Activated T-cell treated with anti-CD3 and anti-CD28 coated beads for 48 hours (primary cell): ENCODE results near the gene B3GNT9.

Experiments
- DNase-seq: peaks from one replicate; pipeline ENCODE4 v3.0.0-alpha.2; 2020; ENCODE audit warnings: low read depth

B3GNT9 gene

DNA sequence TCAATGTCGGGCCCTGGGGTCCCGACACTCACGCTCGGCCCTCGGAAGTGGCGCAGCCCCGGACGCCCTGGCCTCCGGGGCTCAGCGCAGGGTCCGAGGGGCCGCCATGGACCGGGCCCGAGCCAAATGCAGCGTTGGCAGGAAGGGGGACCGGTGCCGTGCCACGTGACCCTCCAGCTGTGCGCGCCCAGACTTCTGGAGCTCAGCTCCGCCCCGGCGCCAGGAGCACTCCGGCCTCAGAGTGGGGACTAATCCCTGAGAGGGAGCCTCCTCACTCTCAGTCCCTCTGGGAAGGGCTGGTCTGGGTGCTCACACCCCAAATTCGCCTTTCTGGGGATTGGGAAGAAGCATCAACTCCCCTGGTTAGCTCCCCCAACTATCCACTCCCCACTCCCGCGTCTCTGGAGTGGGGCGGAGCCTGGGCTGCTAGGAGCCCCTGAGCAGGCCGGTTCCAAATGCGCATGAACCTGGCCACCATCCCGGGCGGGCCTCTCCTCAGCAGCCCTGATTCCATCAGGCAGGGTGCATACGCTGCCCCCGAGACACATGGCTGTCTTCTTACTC, at the start of gene B3GNT9:
Gene B3GNT9, minus strand, starts transcription at position 166 of the 564 bp plus-strand sequence. CDS start 513 bp downstream, outside the sequence.
- DNase-seq = no peak

DNA sequence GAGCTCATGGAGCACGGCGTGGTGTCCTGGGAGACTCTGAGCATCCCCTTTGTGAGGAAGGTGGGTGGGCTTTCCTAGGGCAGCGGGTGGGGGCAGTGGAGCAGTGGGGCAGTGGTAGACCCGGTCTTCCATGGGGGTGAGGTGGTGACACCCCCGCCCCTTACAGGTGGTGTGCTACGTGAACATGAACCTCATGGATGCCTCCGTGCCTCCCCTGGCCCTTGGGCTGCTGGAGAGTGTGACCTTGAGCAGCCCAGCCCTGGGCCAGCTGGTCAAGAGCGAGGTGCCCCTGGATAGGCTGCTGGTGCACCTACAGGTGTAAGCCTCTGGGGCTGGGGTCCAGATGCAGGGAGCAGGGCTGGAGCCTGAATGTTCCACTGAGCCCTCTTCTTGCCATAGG, 49.7 kb upstream of the B3GNT9 start:
- DNase-seq = no peak

DNA sequence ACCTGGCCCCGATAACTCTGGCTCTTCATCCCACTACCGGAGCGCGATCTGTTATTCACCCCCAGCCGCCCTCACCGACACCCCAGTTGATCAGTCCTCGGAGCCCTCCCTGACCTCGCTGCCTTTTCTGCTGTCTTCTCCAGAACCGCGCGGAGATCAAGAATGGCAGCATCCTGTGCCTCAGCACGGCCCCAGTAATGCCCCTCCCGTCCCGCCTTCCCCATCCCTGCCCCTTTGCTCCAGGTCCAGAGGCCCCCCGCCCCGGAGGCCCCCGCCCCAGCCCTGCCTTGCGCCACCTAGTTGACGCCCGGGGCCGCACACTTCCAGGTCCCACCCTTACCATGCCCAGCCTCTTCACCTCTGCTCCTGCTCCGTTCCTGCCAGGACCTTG, 49.0 kb upstream of the B3GNT9 start:
- DNase-seq = no peak

DNA sequence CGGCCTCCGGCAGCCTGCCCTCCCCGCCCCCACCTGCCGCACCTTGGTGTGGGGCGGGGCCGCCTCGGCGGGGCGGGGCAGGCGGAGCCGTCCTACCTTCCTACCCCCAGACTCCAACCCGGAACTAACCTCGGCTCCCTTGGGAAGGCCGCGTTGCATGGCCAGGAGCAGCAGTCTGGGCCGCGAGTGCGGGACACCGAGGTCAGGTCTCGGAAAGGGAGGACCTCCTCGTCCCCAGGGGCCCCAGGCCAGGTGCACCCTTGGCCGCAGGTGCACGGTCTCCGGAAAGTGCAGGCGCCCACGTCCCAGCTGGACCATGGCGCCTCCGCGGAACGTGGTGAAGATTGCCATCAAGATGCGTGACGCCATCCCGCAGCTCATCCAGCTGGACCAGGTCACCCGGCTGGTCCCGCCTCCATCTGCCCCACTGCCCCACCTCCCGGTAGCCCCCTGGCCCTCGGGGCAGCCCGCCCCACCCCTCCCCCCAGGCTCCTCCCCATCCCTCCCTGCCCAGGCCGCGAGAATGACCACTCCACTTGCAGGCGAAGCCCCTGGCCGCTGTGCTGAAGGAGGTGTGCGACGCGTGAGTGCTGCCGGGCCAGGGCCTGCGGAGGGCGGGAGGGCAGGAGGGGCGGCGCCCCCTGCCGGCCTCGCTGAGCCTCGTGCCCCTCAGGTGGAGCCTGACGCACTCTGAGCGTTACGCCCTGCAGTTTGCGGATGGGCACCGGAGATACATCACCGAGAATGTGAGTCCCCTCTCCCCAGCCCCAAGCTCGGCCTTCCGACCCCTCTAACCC, 48.4 kb upstream of the B3GNT9 start, which contains the start of gene ELMO3:
Gene ELMO3, plus strand, starts transcription at position 121 of the 797 bp plus-strand sequence. Its CDS starts 196 bp downstream, at position 317.
- no peak for DNase-seq

DNA sequence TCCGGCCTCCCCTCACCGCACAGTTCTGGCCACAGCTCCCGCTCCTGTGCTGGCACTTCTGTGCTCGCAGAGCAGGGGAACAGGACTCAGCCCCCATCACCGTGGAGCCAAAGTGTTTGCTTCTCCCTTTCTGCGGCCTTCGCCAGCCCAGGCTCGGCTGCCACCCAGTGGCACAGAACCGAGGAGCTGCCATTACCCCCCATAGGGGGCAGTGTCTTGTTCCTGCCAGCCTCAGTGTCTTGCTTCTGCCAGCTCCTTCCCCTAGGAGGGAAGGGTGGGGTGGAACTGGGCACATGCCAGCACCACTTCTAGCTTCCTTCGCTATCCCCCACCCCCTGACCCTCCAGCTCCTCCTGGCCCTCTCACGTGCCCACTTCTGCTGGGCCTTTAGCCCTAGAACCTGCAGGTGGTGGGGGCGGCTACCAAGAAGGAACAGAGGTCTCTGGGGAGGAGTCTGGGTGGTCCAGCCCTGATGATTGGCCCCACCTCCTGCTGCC, 47.5 kb upstream of the B3GNT9 start:
- DNase-seq = no peak

DNA sequence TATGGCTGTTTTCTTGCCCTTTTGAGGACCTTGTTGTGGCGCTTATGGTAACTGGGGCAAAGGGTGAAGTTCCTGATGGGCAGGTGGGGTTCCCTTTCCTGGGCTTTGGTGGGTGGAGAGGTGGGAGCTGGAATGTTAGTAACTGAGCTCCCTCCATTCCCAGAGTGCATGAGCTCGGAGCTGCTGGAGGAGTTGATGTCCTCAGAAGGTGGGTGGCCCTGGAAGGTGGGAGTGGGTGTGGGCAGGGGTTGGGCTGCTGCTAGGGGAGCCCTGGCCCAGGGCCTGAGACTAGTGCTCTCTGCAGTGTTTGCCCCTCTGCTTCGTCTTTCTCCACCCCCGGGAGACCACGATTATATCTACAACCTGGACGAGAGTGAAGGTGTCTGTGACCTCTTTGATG, 46.9 kb upstream of the B3GNT9 start:
- no peak for DNase-seq

- DNase-seq = no peak
Observed at GRCh38 chr16:67196881-67197280, 46.1 kb upstream of the B3GNT9 start.

DNA sequence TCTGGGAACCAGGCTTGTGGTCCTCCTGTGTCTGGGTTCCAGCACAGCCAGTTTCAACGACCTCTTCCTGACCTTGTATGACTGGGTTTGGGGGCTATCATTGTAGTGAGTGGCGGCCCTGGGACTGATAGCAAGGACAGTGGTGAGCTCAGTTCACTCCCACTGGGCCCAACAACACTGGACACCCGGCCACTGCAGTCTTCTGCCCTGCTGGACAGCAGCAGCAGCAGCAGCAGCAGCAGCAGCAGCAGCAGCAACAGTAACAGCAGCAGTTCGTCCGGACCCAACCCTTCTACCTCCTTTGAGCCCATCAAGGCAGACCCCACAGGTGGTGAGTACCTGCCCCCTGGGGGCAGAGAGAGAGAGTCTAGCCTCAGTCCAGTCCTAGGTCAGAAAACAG, 44.9 kb upstream of the B3GNT9 start:
- no peak for DNase-seq

DNA sequence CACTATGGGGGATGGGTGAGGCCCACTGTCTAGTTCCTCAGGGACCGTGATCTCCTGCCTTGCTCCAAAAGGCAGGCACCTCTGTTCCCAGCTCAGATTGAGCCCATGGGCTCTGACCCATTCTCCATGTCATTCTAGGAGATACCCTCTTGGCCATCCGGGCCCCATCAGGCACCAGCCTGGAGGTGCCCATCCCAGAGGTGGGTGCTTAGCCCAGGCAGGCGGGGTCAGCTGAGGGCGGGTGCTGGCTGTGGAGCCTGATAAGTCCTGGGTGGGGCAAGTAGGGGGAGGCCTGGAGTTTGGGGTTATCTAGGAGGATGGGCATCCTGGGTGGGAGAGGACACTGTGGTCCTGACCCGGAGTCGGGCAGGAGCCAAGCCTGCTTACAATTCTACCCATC, 43.5 kb upstream of the B3GNT9 start:
- DNase-seq = no peak

DNA sequence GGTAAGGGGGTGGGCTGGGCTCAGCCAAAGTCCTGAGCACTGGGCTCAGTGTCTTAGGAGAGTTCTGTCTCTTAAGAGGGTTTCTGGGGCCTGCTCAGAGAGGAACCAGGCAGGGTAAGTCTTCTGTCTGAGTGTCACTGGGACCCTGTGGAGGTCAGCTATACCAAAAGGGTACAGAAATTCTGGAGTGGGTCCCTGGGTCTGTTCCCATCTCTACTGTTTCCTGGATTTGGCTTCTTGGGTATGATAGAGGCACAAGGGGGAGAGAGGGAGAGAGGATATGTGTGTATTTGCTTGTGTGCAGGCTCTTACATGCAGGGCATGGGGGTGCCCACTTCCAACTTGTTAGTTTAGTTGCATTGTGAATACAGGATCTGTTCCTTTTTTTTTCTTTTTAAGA, 42.7 kb upstream of the B3GNT9 start:
- DNase-seq = no peak

GRCh38 chr16:67192781-67193361, 42.1 kb upstream of the B3GNT9 start:
- DNase-seq = no peak

- peak; percentile 90 for DNase-seq
Observed at GRCh38 chr16:67191995-67192681, 41.3 kb upstream of the B3GNT9 start, which contains the start of gene E2F4. TSS of gene E2F4 (plus strand) at chr16:67192155. CDS start at chr16:67192228, 73 bp downstream.

GRCh38 chr16:67191411-67191994, 40.7 kb upstream of the B3GNT9 start:
- DNase-seq = no peak

DNA sequence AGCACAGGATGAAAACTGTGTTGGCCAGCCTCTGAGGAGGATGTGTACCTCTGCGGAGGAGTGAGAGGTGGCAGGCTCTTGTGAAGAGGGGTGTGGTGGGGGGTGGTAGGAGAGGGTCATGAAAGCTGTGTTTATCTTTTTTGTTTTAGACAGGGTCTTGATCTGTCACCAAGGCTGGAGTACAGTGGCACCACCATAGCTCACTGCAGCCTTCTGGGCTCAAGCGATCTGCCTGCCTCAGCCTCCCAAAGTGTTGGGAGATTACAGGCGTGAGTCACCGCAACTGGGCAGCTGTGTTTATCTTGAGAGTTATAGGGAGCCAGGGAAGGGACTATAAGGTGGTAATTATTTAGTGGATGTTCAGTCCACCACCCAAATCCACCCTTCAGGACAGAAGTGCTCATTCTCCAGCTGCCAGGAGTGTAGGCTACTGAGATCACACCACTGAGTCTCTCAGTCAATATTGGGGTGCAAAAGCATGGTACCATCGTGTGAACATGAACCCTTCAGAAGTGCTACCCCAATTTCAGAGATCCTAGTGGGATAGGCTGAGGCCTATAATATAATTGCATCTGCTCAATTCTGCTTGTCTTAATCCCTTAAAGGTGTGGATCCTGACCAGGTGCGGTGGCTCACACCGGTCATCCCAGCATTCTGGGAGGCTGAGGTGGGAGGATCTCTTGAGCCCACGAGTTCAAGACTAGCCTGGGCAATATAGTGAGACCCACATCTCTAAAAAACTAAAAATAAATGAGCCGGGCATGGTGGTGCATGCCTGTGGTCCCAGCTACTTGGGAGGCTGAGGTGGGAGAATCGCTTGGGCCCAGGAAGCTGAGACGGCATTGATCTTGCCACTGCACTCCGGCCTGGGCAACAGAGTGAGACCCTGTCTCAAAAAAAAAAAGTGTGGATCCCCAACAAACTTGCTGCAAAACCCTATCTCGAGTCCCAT, 39.9 kb upstream of the B3GNT9 start:
- DNase-seq = no peak

DNA sequence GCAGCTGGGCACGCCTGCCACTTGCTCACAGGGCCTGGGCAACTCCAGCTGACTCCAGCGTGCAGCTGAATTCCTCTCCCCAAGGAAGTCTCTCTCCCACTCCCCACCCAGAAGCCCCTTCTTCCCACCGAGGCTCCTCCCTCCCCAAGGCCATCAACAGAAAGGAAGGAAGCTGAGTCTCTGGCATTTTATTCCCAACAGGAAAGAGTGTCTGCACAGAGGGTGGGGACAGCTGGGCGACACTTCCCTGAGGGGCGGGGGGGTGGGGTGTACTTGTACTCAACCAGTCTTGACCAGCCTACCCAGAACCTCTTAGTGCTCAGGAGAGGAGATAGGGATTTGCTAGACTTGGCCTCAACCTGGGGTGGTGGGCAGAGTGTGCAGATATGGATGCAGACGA, 39.2 kb upstream of the B3GNT9 start, which contains the start of gene EXOC3L1:
Gene EXOC3L1, minus strand, starts transcription at position 96 of the 400 bp plus-strand sequence. CDS start 460 bp downstream, outside the sequence.
- DNase-seq = no peak

DNA sequence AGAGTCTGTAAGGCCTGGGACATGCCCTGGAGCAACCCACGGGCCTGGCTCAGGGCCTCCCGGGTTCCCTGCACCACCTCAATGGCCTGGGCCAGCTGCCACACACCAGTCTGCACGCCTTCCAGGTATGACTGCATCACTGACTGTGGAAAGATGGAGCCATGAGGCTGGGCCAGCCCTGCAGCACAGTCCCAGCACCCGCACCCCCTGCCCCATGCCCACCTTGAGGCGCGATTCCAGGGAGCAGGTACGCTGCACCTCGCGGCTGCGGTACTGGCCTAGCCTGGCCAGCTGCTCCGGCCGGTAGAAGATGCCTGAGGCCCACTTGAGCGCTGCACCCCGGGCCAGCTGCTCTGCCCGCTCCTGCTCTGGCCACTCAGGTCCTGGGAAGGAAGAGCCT, 38.0 kb upstream of the B3GNT9 start:
- no peak for DNase-seq

DNA sequence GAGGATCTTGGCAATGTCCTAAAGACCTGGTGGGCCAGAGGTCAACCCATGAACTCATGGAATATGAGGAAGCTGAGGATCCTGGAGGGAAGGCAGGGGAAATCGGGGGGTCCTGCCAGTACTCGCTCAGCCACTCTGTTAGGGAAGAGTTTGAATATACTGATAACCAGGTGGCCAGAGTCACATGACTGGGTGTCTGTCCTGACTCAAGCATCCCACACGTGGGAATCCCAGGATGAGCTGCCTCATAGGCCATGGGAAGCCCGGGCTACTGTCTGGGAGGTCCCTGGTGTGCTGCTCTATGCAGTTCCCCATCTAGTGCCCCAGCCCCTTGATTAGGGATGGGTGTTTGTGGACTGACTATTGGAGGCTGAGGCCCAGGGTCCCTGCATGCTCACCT, 37.5 kb upstream of the B3GNT9 start:
- no peak for DNase-seq

DNA sequence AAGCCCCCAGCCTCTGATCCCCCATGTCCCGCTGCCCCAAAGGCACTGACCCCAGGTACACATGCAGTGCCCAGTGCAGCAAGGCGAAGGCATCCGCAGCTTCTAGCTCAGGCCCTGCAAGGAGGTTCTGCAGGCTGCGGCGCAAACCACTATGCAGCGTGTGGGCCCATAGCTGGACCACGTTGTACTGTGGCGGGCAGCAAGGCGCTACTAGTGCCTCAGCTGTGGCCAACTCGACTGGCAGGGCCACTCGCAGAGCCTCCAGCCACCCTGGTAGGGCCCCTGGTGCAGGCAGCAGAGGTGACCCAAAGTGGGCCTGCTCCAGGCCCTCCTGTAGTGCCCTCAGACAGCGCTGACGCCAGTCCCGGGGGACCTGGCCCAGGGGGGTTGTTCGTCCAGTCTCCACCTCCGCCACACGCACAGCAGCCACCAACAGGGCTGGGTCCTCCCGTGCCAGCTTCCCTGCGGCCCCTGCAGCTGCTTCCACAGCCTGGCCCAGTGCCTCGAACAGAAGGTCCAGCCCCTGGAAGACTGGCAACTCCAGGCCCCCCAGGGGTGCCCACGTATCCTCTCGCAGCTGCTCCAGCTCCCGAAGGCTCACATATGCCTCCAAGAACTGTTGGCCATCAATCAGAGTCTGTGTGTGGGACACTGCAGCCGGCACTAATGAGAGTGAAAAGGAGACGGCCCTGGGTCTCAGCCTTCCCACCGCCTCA, 36.5 kb upstream of the B3GNT9 start:
- DNase-seq = no peak

GRCh38 chr16:67186550-67186950, 35.8 kb upstream of the B3GNT9 start:
- no peak for DNase-seq

- DNase-seq = no peak
Observed at GRCh38 chr16:67185651-67186134, 34.9 kb upstream of the B3GNT9 start.
